NT2/D1 (cell line): ENCODE results near the gene C11orf87.

ENCODE experiments used
- DNase-seq: peaks from one replicate; pipeline ENCODE4 v3.0.0-alpha.2; 2011; ENCODE audit warnings: low read depth, low spot score
- H3K27me3 ChIP-seq: 2 replicates; pipeline ENCODE4 v1.6.0; 2011; ENCODE audit warnings: mild to moderate bottlenecking; ENCODE audit not compliant: insufficient read length, insufficient read depth
- H3K36me3 ChIP-seq: 2 replicates; pipeline ENCODE4 v1.6.1; 2011; ENCODE audit warnings: mild to moderate bottlenecking, low read length, mixed read lengths; ENCODE audit not compliant: insufficient read depth, insufficient read length
- H3K4me1 ChIP-seq: 2 replicates; pipeline ENCODE4 v1.5.1; 2011; ENCODE audit not compliant: insufficient read depth, insufficient read length
- H3K4me3 ChIP-seq: 2 replicates; pipeline ENCODE4 v1.5.1; 2011; ENCODE audit warnings: low read depth; ENCODE audit not compliant: insufficient read length
- H3K9ac ChIP-seq: 2 replicates; pipeline ENCODE4 v1.6.0; 2011; ENCODE audit warnings: low read depth; ENCODE audit not compliant: insufficient read length
- H3K9me3 ChIP-seq: 2 replicates; pipeline ENCODE4 v1.5.1; 2011; ENCODE audit warnings: mild to moderate bottlenecking, low read length; ENCODE audit not compliant: insufficient read depth
- SUZ12 ChIP-seq: IDR thresholded peaks from 2 replicates; pipeline ENCODE4 v1.6.1; 2011; ENCODE audit not compliant: insufficient read length, insufficient read depth; ENCODE audit errors: extremely low read depth
- YY1 ChIP-seq: IDR thresholded peaks from 2 replicates; pipeline ENCODE4 v1.6.1; 2011; ENCODE audit not compliant: insufficient read length, insufficient read depth
- ZNF274 ChIP-seq: IDR thresholded peaks from 2 replicates; pipeline ENCODE4 v1.6.1; 2011; ENCODE audit warnings: mild to moderate bottlenecking, low read depth, low read length

C11orf87 gene

GRCh38 chr11:109443052-109443451, 21.1 kb downstream of the C11orf87 start:
- Histone ChIP-seq H3K9ac (no peak overlapping the region), H3K4me3 (no peak overlapping the region), H3K27me3 (no peaks in the 10 kb centered on the region), H3K36me3 (no peaks in the 10 kb centered on the region), H3K9me3 (no peaks in the 10 kb centered on the region), H3K4me1 (no peaks in the 10 kb centered on the region)
- TF ChIP-seq SUZ12, result no peak
- no peak for TF ChIP-seq YY1
- TF ChIP-seq ZNF274, result no peak
- no peak for DNase-seq

DNA sequence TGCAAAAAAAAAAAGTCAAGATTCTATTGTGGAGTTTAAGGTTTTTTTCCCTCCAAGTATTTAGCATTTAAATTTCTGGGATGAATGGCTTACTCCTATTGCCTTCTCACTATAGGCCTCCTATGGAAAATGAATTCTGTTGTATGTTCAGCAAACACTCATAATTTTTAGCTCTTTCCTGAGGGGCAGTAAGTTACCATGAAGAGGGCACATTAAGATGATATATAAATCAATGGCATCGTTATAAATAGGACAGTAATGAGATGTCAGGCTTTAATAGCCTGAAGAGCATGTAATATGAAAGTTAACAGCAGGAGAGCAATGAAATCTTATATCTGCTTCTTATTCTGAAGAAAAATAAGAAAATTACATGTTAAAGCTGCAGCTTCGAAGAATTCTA, 32.9 kb downstream of the C11orf87 start:
- Histone ChIP-seq H3K4me3 (no peak overlapping the region), H3K9me3 (no peaks in the 10 kb centered on the region), H3K27me3 (no peaks in the 10 kb centered on the region), H3K9ac (no peak overlapping the region), H3K4me1 (no peaks in the 10 kb centered on the region), H3K36me3 (no peaks in the 10 kb centered on the region)
- no peak for DNase-seq
- TF ChIP-seq YY1 (no peak), ZNF274 (no peak), SUZ12 (no peak)
